ENCODE data around the gene CNOT11.

The CNOT11 gene

DNA sequence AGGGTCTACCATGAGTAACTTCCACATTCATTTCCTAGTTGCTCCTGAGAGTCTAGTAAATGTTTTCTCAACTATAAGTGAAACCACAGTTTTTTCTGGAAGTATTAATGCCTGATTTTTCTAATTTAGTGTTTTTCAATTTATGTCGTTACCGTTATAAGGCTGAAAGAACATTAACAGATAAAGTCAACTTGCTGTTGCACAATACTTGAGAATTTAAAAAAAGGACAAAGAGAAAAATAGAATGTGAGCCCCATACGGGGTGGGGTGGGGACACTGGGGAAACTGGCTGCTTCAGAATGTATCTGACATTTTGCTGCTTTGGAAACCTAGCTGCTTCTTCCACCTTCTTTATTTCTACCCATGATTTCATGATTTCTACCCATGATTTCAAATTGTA, 26.2 kb downstream of the CNOT11 start:
- DNase-seq (ENCODE audit: low spot score) = no peak

DNA sequence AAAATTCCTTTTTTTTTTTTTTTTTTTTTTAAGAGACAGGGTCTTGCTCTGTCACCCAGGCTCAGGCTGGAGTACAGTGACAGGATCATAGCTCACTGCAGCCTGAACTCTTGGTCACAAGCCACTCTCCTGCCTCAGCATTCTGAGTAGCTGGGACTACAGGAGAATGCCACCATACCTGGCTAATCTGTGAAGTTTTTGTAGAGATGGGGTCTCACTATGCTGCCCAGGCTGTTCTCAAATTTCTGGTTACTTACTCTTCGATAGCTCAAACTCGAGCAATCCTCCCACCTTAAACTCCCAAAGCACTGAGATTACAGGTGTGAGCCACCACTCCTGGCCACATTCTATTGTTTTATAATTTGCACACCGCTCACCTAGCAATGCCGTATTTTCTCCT, 28.8 kb downstream of the CNOT11 start:
- no peak for DNase-seq (ENCODE audit: low spot score)

DNA sequence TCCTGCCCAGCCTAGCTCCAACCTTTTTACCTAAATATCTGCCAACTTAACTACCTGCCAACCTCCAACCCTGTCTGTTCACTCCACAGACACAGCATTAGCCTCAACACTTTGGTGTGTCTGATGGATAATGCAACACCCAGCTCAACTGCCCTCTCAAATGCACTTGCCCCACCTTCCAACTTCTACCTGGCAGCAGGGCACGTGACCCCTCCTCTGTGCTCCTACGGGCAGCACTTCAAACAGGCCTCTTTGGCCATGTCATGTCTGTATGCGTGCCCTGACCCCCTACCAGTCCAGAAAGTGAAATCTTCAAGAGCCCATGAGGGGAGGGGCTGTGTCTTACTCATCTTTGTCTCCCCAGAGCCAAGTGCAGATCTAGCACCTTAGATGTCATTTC, 30.3 kb downstream of the CNOT11 start:
- no peak for DNase-seq (ENCODE audit: low spot score)

DNA sequence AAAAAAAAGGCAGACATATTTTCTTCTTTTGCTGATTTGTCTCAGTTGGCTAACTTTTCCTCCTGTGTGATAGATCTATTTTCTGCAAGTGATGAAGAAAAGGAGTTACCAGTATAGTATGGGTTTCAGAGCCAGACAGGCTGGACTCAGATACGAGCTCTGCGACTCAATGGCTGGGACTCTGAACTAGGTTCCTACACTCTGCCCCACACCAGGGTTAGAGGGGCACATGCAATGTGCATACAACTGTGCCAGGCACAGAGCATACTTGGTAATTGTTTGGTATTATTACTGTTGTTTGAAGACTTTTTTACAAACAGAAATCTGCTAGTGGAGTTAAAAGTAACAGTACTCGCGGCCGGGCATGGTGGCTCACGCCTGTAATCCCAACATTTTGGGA, 34.0 kb downstream of the CNOT11 start:
- DNase-seq (ENCODE audit: low spot score) = no peak

DNA sequence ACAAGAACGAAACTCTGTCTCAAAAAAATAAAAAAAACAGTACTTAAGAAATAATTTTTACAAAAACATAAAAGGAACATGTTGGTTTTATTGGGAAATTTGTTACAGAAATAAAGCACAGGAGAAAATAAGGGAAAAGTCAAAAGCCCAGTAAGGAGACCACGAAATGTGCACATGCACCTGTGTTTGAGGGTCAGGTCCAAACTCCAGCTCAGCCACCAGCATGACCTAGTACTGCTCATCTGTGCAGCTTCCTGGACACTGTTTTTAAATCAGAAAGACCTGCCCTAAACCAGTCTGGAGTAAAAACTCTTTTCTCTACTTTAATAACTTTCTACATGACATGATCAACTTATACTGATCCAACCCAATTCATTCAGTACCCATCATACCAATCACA, 34.6 kb downstream of the CNOT11 start:
- no peak for DNase-seq (ENCODE audit: low spot score)

DNA sequence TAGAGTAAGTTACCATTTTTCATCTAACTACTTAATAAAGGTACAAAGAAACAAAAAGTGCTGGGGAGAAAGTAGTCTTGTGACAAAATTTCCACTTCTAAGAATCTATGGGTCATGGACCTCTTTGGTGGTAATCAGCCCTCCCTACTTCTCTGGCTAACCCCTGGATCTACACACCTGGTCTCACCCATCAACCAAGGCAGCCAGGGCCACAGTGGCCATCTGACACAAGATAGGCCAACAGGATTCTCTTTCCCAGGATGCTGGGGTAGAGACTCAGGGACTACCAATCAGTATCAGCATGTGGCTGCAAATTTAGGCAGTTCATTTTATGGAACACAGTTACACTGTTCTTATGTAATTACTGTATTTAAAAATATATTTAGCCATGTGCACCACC, 38.0 kb downstream of the CNOT11 start:
- no peak for DNase-seq (ENCODE audit: low spot score)

DNA sequence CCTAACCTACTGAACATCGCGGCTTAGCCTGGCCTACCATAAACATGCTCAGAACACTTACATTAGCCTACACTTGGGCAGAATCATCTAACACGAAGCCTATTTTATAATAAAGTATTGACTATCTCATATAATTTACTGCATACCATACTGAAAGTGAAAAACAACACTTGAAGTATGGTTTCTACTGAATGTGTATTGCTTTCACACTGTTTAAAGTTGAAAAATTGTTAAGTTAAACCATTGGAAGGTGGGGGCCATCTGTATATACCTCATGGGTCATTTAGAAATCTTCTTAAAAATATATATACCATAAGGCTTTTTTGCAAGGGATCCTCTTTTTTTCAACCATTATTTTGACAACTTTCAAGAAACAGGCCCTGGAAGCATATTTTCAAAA, 39.3 kb downstream of the CNOT11 start:
- DNase-seq (ENCODE audit: low spot score) = no peak

DNA sequence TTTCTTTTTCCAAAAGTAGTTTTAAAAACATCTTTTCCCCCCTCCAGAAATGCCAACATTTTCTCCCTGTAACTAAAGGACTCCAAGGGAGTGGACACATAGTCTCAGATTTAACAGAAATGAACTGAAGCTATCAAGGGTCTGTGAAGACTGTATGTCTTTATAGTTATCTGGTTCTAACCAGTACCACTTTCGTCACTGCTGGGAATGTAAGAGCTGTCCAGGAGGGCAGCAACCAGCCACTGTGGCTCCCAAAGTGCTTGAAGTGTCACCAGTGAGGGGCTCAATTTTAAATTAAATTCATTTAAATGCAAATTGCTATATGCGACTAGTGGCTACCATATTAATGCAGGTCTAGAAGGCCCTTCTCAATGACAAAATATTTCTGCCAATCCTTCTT, 40.9 kb downstream of the CNOT11 start:
- DNase-seq (ENCODE audit: low spot score) = no peak

DNA sequence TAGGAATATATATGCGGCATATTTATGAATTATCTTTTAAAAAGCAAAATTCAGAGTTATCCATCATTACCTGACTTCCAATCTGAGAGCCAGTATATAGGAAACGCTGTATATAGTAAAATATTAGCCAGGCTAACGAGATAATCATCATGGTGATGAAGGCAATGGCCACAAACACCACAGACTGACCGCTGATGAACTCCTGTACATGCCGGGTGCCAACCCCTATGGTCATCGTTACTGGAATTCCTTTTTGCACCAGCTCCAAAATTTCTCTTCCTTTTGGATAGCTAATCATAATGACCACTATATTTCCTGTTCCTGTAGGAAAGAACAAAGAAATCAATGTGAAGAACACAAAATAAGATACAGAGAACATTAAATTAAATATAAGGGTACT, 42.2 kb downstream of the CNOT11 start:
- DNase-seq (ENCODE audit: low spot score) = no peak

DNA sequence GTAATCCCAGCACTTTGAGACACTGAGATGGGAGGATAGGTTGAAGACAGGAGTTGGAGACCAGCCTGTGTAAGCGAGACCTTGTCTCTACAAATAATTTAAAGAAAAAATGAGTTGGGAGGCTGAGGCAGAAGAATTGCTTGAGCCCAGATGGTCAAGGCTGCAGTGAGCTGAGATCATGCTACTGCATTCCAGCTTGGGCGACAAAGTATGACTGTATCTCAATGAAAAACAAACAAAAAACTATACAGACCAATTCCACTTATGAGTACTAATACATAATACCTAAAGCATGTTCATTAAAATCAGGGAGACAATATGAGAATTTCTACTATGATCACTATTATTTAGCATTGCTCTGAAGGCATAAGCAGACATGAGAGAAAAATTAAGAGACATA, 43.2 kb downstream of the CNOT11 start:
- DNase-seq (ENCODE audit: low spot score) = peak; percentile 12

DNA sequence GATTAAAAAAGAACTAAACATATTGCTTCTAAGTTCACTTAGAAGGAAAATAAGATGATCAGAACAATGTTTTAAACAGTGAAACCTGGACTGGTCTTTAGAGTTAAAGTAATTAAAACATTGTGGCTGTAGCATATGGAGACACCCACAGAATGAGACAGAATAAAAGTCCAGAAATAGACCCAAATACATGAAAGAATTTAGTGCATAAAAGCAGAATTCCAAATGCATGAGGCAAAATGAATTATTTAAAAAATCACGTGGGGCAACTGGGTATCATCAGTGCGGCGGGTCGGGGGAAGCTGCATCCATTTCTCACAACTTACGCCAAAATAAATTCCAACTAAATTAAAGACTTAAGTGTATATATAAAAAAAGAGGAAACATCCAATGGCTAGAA, 43.7 kb downstream of the CNOT11 start:
- DNase-seq (ENCODE audit: low spot score) = no peak

DNA sequence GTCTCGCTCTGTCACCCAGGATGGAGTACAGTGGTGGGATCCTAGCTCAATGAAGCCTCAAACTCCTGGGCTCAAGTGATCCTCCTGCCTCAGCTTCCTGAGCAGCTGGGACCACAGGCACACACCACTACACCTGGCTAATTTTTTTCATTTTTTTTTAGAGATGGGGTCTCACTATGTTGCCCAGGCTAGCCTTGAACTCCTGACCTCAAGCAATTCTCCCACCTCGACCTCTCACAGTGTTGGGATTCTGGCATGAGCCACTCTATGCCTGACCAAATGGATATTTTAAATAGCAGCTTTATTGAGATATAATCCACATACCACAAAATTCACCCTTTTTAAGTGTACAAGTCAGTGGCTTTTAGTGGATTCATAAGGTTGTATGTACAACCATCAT, 44.7 kb downstream of the CNOT11 start:
- no peak for DNase-seq (ENCODE audit: low spot score)

DNA sequence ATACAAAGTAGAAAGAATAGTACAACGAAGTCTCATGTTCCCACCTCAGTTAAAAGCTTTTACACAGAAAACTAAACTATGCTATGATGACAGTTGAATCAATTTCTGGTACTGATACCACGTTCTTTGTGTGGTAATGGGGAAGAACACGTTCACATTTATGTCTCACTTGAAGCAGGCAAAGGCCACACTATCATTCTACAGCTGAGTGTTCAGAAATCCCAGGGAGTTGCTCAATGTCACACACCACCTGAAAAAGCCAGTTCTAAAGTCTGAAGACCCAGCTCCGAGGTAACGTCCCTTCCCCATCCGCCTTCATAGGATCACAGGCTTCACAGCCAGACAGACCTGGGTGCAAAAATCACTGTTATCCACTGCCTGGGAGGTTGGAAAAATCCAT, 46.9 kb downstream of the CNOT11 start:
- no peak for DNase-seq (ENCODE audit: low spot score)

DNA sequence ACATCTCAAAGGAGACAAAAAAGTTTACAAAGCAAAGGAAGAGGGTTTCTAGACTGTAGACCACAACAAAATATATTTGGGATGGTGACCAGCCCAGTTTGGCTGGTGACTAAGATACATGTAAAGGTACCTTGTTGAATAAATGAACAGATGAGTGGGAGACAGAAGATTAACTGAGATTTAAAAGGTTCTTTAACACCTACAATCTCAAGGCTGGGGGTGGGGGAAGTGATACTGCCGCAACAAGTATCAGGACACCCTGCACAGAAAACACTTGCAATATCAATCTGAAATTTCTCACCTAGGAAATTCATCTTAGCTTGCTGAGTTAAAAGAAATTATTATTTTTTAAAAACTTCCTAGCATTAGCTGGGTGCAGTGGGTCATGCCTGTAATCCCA, 47.5 kb downstream of the CNOT11 start:
- DNase-seq (ENCODE audit: low spot score) = no peak

DNA sequence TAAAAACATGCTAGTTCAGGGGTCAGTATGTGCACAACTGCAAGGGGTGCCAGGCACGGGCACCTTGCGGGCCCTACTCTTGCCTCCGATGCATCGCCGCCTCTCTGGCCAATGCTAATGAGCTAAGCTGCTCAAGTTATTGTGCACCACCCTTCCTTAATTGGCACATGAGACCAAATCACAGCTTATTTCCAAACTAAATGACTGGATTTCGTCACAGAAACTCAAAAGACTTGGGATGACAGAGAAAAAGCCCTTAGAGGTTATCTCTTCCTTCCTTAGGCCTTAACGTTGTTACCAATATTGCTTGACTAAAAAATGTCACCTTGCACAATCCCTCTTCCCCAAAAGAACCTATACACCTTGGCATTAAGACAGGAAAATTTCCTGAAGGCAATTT, 48.1 kb downstream of the CNOT11 start:
- DNase-seq (ENCODE audit: low spot score) = no peak

DNA sequence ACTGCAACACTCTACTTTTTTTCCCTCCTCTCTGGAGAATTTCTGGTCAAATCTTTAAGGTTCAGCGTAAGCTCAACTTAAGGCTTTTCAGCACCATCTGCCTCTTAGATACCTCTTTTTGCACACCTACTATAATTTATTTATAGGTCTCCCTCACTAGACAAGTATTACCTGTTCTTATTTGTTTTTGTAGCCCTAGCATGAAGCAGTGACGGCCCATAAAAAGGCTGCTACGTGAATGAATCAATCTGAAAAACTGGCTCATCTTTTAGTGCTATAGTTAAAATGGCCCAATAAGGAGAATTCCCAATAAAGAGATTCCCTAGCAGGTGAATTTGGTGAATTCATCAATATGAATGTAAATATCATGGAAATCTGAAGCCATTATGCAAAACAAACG, 49.3 kb downstream of the CNOT11 start:
- DNase-seq (ENCODE audit: low spot score) = no peak

DNA sequence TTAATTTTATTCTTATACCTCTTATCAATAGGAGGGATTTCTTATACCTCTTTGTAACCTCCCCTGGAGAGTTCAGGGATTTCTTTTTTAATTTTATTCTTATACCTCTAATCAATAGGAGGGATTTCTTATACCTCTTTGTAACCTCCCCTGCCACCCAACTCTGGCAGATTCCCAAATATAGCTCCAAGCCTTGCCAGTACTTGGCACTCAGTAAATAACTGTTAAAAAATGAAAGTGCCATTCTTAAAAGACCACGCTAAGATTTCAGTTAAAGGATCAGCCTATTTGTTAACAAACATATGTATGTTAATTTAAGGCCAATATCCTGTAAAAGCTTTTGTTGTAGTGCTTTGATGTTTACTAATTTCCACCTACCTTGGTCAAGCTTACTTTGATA, 51.0 kb downstream of the CNOT11 start:
- no peak for DNase-seq (ENCODE audit: low spot score)

DNA sequence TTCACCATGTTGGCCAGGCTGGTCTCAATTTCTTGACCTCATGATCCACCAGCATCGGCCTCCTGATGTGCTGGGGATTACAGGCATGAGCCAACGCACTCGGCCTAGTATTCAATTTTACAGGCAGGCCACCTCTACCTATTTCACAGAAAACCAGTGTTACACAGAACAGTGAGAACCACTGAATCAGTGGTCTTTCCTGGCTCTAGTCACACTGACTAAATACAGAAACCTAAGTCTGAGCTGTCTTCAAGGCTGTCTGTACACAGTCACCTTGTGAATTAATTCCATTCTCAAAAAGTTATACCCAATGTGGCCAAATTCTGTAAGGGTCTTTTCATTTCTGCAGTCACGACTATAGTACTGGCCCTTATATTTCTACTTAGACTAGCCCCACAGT, 52.3 kb downstream of the CNOT11 start:
- peak; percentile 37 for DNase-seq (ENCODE audit: low spot score)

DNA sequence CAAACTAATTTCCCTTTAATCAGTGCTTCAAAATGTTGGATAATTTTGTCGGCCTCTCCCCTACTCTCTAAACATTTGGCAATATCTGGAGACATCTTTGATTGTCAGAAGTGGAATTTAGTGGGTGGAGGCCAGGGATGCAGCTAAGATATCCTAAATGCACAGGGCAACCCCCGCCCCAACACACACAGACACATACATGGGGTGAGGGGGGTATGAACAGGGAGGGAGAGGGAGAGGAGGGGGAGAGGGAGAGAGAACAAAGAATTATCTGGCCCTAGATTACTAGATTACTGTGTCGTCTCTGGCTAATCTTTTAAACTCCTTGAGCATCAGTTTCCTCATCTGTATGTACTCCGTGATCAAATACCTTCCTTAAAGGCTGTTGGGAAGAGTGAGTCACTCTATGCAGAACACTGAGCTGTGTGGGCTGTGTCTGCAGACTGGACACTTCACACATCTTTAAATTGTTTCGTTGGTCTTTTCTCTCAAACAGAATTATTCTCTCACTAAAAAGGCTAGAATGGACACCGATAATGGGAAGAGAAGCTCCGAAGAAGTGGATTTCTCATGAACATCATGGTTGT, 52.9 kb downstream of the CNOT11 start:
- DNase-seq (ENCODE audit: low spot score) = peak; percentile 78

DNA sequence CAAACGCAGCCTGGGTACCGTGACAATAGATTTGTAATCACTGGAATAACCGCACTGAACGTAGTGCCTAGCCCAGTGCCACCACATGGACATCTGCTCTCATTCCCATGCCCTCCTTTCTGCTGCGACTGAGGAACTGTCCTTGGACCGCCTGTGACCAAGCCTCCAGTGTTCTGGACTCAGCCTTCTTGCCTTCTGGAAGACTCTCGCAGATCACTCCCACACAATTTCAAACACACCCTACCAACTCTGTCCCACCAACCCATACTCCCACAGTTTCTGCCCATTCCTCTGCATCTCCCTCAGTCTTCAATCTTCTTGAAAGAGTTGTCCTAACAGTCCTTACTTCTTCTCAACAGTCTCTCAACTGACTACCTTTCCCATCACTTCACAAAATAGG, 53.7 kb downstream of the CNOT11 start:
- peak; percentile 8 for DNase-seq (ENCODE audit: low spot score)

DNA sequence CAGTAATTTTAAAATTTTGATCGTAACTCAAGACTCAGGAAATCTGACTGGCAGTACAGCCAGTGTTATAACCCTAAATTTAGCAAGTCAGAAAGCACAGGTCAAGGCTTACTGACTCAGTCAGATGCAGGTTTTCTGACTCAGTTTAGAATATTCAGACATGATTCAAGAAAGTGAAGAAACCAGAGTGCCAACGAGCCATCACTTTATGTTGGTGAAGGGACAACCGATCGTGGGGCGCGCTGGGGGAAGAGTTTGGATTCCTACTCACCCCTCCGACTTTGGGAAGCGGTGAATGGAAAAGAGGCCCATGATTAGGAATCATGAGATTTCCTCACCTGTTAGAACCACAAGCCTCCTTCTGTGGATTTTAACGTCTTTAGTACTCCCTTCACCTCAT, 54.8 kb downstream of the CNOT11 start:
- DNase-seq (ENCODE audit: low spot score) = peak; percentile 77

DNA sequence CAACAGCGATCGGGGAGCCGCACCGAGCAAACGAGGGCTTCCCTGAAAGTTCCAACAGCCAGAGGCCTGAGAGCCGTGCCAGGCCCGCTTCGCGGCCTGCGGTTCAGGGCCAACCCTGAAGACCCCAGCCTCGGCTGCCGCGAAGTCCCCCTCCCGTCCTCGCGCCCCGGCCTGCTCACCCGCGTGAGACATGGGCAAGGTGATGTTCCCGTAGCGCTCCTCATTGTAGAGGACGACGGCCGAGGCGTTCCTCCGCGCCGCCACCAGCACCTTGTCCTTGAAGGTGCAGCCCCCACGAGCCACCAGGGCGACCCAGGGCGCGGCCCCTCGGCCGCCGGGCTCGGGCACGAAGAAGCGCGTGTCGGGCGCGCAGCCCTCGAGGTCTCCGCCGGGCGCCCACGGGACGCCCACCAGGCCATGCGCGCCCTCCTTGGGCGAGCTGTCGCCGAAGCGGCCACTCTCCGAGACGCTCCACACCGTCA, 55.3 kb downstream of the CNOT11 start:
- peak; percentile 25 for DNase-seq (ENCODE audit: low spot score)

DNA sequence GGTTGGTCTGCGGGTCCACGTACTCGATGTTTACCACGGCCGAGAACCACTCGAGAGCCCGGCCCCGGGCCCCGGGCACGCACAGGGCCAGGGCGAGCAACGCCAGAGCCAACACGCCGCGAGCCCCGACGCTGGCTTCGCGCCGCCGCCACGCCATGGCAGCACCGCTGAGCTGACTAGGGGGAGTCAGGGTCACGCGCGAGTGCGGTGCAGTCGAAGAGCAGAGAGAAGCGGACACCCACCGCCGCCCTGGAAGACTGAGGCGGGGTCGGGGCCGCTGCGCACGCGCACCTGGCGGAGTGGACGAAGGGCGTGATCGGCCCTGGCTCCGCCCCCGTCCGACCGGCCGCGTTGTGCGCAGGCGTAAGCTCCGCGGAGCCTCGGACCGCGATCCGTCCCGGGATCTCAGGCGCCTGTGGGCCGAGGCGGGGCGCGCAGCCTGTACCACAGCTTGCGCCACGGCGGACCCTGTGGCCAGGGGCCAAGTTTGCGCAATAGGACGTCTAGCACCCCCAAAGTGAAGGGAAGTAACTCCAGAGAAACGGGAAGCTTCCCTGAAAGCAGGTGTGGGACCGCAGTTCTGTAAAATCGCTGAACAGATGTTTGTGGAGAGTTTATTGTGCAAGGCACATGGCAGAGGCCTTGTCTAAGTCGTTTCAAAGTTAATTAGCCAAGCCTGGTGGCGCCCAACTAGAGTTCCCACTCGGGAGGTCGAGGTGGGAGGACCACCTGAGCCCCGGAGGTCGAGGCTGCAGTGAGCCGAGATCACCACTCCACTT, 55.9 kb downstream of the CNOT11 start, which contains the start of gene RNF149:
Gene RNF149 (minus strand): TSS at position 270 of the 779 bp plus-strand sequence. CDS start 113 bp downstream, at position 157.
- DNase-seq (ENCODE audit: low spot score) = peak; percentile 87

All from RKO (cell line).